Measurements from ENCODE around the gene TMEM8B.

Gene TMEM8B

DNA sequence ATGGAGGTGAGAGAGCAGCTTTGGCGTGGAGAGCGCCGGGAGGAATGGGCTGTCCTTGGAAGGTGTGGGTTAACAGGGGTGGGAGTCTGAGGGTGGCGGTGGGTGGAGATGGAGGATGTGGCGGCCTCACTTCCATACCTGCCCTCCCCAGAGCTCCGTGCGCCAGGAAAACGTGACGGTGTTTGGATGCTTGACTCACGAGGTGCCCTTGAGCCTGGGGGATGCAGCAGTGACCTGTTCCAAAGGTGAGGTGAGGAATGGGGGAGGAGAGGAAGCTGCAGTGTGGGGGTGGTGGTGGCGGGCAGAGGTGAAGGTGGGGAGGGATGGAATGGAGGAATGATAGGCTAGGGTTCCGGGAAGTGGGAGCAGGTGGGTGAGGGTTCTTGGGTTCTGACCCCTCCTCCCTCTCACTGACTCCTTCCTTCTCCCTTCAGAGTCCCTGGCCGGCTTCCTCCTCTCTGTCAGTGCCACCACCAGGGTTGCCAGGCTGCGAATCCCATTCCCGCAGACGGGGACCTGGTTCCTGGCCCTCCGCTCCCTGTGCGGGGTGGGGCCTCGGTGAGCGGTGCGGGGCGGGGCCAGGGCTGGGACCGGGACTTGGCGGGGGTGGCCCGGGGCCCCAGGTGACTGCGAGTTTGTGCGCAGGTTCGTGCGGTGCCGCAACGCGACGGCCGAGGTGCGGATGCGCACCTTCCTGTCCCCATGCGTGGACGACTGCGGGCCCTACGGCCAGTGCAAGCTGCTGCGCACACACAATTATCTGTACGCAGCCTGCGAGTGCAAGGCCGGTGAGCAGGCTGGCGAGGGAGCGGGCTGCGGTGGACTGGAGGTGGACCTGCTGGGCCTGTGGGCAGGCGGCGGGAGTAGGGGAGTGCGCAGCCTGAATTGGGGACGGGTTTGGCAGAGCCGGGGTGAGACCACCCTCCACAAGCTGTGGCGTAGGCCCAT, 17.1 kb downstream of the TMEM8B start:
- Histone ChIP-seq H3K27me3 (no peaks in the 10 kb centered on the region), H3K4me1 (no peaks in the 10 kb centered on the region; the same call in 1 of the 2 replicates), H3K36me3 (no peaks in the 10 kb centered on the region), H3K4me3 (ENCODE audit: low read depth, low read length) (no peak overlapping the region), H3K9me3 (no peaks in the 10 kb centered on the region)
- TF ChIP-seq, protein P1, sequence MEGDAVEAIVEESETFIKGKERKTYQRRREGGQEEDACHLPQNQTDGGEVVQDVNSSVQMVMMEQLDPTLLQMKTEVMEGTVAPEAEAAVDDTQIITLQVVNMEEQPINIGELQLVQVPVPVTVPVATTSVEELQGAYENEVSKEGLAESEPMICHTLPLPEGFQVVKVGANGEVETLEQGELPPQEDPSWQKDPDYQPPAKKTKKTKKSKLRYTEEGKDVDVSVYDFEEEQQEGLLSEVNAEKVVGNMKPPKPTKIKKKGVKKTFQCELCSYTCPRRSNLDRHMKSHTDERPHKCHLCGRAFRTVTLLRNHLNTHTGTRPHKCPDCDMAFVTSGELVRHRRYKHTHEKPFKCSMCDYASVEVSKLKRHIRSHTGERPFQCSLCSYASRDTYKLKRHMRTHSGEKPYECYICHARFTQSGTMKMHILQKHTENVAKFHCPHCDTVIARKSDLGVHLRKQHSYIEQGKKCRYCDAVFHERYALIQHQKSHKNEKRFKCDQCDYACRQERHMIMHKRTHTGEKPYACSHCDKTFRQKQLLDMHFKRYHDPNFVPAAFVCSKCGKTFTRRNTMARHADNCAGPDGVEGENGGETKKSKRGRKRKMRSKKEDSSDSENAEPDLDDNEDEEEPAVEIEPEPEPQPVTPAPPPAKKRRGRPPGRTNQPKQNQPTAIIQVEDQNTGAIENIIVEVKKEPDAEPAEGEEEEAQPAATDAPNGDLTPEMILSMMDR (IDR thresholded peaks at IDR 0.05; ENCODE audit: low read depth, low read length): no peak
- no peak for DNase-seq

DNA sequence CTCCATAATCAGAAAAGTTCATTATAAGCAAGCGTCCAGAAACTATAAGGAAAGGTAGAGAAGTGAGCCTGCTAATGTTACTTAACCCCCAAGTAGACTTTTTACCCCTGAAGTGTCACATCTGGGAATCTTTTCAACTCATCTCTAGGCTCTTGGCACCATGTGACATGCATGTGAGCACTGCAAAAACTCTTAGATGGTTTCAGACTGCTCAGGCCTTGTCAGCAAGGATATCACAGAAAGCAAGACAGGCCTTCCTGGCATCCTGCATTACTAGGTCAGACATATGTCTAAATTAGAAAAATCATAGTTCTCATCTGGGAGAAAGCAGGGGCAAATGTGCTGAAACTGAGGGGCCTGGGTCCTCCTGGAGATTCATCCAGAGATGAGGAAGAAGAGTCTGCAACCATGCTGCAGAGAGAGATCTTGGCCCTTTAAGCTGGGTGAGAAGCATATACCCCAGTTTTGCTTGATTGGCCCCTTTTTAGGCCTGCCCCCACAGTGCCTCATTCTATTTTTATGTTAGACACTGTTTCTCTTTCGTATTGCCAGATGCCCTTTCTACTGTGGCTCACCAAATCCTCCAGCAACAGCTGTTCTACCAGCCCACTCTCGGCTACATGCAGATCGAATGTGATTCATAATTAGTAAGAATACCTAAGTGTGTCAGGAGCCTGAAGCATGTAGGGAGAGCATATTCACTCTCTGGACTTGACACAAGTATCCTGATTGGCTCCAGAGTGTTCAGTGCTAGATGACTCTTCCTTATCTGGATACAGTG, 19.0 kb downstream of the TMEM8B start:
- H3K4me3 ChIP-seq (ENCODE audit: low read depth, low read length): no peak overlapping the region
- DNase-seq: no peak
- no peaks in the 10 kb centered on the region for H3K27me3 ChIP-seq
- H3K36me3 ChIP-seq: no peaks in the 10 kb centered on the region
- no peaks in the 10 kb centered on the region for H3K9me3 ChIP-seq
- no peaks in the 10 kb centered on the region; the same call in 1 of the 2 replicates for H3K4me1 ChIP-seq
- TF ChIP-seq, protein P1 (IDR thresholded peaks at IDR 0.05; ENCODE audit: low read depth, low read length): no peak

DNA sequence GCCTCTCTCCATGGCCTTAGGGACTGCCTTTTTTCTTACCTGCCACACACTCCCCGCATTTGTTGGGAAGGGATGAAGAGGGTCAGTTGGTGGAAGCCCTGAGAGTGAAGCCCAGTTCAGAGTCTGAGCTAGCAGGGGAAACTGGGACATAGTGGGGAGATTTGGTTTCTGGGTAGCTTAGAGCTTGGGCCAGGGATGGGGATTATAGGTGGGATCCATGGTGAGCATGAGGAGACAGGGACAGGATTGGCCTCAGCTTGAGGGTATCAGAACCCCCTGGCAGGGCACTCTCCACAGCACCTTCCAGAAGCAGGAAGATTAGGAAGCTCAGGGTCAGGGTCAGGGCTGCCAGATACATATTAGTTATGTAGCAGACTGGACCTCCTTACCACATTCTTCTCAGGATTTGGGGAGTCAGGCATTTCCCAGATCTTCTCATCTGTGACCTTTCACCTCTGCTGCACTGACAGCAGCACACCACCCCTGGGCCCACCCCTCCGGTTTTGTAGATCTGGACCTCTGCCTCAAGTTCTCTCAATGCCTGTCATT, 23.3 kb downstream of the TMEM8B start:
- TF ChIP-seq, protein P1 (IDR thresholded peaks at IDR 0.05; ENCODE audit: low read depth, low read length): no peak
- Histone ChIP-seq H3K4me3 (ENCODE audit: low read depth, low read length) (no peak overlapping the region), H3K27me3 (no peaks in the 10 kb centered on the region), H3K36me3 (no peaks in the 10 kb centered on the region), H3K9me3 (no peaks in the 10 kb centered on the region), H3K4me1 (no peaks in the 10 kb centered on the region; the same call in 1 of the 2 replicates)
- no peak for DNase-seq

DNA sequence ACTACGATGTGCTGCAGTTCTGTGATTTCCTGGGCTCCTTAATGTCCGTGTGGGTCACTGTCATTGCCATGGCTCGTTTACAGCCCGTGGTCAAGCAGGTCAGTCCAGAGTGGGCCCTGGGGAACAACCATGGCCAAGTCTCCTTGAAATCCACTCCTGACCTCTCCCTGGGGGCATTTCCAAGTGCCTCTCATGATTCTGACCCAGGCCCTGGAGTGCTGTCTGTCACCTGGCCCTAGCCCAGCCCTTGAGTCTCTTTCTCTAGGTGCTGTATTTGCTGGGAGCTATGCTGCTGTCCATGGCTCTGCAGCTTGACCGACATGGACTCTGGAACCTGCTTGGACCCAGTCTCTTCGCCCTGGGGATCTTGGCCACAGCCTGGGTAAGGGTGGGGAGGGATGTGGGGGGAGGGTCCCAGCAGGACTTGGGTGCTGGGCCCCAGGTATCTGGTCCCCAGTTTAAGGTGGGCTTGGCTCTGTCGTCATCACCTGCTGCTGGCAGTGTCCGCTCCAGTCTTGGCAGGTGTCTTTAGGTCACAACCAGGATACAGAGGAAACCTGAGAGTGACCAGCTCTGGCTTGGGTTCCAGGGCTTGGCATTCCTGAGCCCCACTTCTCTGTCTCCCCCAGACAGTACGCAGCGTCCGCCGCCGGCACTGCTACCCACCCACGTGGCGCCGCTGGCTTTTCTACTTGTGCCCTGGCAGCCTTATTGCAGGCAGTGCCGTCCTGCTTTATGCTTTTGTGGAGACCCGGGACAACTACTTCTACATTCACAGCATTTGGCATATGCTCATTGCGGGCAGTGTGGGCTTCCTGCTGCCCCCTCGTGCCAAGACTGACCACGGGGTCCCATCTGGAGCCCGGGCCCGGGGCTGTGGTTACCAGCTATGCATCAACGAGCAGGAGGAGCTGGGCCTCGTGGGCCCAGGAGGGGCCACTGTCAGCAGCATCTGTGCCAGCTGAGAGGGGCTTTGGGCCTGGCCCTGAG, 24.1 kb downstream of the TMEM8B start:
- TF ChIP-seq, protein P1 (IDR thresholded peaks at IDR 0.05; ENCODE audit: low read depth, low read length): no peak
- no peak for DNase-seq

DNA sequence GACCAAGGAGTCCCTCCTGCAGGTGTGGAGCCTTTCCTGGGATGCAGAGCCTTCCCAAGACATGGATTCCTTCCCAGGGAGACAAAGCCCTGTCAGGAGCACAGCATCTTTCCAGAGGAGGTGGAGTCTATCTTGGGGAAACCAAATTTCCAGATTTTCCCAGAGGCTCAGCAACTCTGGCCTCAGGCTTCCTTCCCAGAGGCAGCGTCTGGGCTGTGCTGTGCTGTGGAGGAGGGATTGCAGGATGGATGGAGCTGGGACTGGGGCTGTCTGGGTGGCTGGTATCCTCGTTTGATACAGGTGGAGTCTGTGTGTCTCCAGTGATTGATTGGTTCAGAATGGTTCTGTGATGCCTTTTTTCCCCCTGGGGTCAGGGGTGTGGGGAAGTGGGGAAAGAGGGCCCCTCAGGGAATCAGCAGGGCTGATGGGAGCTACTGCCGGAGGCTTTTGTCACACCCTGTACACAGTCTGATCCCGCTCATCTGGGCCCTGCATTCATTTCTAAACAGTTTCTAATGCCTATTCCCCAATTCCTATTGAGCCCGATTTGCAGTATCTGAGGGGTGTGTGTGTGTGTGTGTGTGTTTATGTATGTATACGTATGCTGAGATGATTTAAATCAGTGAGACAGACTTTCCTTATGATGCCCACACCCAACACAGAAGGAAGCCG, 25.2 kb downstream of the TMEM8B start:
- H3K4me1 ChIP-seq: no peaks in the 10 kb centered on the region
- no peak for DNase-seq
- H3K4me3 ChIP-seq (ENCODE audit: low read depth, low read length): no peak overlapping the region
- no peaks in the 10 kb centered on the region for H3K27me3 ChIP-seq
- TF ChIP-seq, protein P1 (IDR thresholded peaks at IDR 0.05; ENCODE audit: low read depth, low read length): no peak
- no peaks in the 10 kb centered on the region for H3K9me3 ChIP-seq
- no peaks in the 10 kb centered on the region for H3K36me3 ChIP-seq

More for the DNA sequence above, 24.1 kb downstream of the TMEM8B start:
- Histone ChIP-seq H3K4me1 (no peaks in the 10 kb centered on the region; the same call in 1 of the 2 replicates), H3K4me3 (ENCODE audit: low read depth, low read length) (no peak overlapping the region), H3K9me3 (no peaks in the 10 kb centered on the region), H3K36me3 (no peaks in the 10 kb centered on the region), H3K27me3 (no peaks in the 10 kb centered on the region)

Measured in BE2C (cell line).